ENCODE data around the gene FUT7.

- TF ChIP-seq SMC3 (IDR thresholded peaks at IDR 0.05; ENCODE audit: low read length) (no peak), FOSL1 (CRISPR knock-in tag; IDR thresholded peaks at IDR 0.05; ENCODE audit: borderline replicate concordance) (no peak), GTF2F1 (IDR thresholded peaks at IDR 0.05; ENCODE audit: low read length) (no peak)
Observed at GRCh38 chr9:137038916-137039315, 7.0 kb upstream of the FUT7 start.
